Measurements from ENCODE around the gene LYL1. TPM values are rescaled to one million over a fixed set of nuclear protein-coding genes. Genes with fewer than 3 reads are reported as not detected.

LYL1 gene
- total RNA-seq, 4 donors from 2014 or later, result 21.1 to 43.5 (median 25.8) TPM

DNA sequence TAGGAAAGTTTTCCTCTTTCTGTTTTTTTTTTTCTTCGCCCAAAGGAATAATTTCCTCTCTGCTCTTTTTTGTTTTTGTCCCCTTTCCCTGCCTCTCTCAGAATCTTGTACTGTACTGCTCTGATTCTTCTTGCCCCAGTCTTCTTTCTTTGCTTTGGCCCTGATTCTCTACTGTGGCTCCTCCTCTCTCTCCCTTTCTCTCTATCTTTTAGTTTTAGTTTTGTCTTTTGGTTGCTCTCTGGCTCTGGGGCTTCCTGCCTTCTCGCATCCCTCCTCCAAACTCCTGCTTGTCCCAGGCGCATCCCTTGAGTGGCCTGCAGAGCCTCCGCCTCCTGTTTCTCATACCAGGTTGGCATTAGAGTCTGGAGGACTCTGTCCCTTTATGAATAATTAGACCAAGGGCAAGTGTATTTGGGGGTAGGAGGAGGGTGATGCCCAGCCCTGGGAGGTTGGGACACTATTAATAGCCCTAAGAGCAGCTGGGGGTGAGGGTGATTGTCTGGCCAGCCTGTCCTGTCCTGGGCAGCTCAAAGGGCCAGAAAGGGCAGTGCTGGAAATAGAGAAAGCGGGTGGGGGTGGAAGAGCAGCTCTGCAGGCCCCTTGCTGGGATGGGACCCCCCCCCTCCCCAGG, 39.1 kb downstream of the LYL1 start:
- H3K36me3 ChIP-seq, result no peaks in the 10 kb centered on the region
- DNase-seq (ENCODE audit: low spot score in 2 of 2), result no peak
- H3K9me3 ChIP-seq, result no peaks in the 10 kb centered on the region
- H3K27ac ChIP-seq, result peak overlapping the region; percentile 21 to 96 (median 66)
- WGBS, 2 donors, result 49 to 53% methylated on average over 5 of the region's 5 CpGs
- H3K4me3 ChIP-seq, result no peak overlapping the region
- H3K27me3 ChIP-seq, result no peaks in the 10 kb centered on the region
- TF ChIP-seq POLR2A (IDR thresholded peaks at IDR 0.05), result no peak
- TF ChIP-seq EP300 (IDR thresholded peaks at IDR 0.05), result no peak
- H3K4me1 ChIP-seq, result peaks cover 2 to 100% (median 83%) of the 10 kb centered on the region in 4 donors

DNA sequence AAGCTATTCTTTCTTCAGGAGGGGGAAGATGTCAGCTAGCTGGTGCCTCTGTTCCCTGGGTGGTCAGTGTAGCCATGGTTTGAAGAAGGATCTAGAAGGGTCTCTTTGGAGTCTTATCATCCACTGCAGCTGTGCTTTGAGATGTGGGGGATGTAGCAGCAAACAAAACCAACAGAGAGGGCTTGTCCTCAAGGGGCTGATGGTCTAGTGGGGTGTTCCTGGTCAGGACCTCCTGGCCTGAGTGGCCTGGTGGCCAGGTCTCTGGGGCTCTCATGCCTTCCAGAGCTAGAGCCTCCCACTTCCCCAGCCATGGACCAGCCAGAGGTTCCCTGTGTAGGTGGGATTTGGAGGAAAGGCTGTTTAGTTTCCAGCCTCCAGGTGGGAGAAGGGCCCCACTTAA, 40.3 kb downstream of the LYL1 start:
- Histone ChIP-seq H3K27me3 (no peaks in the 10 kb centered on the region), H3K36me3 (no peaks in the 10 kb centered on the region), H3K4me3 (no peak overlapping the region), H3K9me3 (no peaks in the 10 kb centered on the region), H3K27ac (peak overlapping the region; percentile 72 to 100 (median 86)), H3K4me1 (peaks cover 0 to 100% (median 85%) of the 10 kb centered on the region in 4 donors)
- DNase-seq (ENCODE audit: low spot score in 2 of 2), result no peak
- no peak for TF ChIP-seq POLR2A (IDR thresholded peaks at IDR 0.05)
- TF ChIP-seq, protein P1, sequence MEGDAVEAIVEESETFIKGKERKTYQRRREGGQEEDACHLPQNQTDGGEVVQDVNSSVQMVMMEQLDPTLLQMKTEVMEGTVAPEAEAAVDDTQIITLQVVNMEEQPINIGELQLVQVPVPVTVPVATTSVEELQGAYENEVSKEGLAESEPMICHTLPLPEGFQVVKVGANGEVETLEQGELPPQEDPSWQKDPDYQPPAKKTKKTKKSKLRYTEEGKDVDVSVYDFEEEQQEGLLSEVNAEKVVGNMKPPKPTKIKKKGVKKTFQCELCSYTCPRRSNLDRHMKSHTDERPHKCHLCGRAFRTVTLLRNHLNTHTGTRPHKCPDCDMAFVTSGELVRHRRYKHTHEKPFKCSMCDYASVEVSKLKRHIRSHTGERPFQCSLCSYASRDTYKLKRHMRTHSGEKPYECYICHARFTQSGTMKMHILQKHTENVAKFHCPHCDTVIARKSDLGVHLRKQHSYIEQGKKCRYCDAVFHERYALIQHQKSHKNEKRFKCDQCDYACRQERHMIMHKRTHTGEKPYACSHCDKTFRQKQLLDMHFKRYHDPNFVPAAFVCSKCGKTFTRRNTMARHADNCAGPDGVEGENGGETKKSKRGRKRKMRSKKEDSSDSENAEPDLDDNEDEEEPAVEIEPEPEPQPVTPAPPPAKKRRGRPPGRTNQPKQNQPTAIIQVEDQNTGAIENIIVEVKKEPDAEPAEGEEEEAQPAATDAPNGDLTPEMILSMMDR (IDR thresholded peaks at IDR 0.05), result no peak
- TF ChIP-seq EP300 (IDR thresholded peaks at IDR 0.05), result no peak

DNA sequence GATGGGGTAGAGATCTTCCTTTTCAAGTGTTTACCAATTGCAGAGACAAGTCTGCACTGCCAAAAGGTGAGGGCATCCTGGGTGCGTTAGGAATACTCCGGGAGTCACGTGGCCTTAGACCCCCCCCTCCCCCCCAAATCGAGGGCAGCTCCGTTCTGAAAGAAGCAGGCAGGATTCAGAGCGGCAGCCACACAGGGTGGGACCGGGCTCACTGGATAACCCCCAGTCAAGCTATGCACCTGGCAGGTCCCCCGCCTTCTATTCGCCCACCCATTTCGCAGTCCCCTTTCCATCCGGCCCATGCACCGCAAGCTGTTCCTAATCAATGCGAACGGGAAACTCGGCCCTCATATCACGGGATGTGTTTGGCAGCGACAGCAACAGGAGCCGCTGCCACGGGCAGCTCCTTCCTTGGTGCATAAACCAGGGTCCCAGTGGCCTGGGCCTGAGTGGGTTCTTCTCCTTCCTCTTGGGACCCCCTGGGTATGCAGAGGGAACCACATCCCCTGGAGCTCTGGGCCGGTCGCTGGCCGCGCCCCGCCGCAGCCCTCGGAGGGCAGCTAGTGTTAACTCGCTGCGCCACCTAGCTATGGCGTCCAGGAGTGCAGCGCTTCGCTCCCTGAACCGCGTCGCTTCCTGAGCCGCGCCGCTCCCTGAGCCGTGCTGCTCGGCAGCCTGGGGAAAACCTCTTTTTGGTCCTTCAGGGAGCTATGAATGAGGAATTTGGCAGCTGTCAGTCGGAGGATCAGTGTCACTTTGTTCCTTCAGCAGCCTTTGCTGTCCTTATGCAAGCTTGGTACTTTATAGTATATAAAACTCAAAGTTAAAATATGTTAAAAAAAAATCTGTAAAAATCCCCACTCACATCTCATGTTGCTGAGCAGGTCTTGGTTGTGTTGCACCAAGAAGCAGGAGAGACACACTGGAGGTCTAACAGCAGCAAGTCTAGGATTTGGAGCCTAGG, 41.4 kb downstream of the LYL1 start:
- WGBS, 2 donors, result 0 to 1% methylated on average over 34 to 40 of the region's 40 CpGs
- Histone ChIP-seq H3K27me3 (no peaks in the 10 kb centered on the region), H3K4me1 (peaks cover 0 to 100% (median 89%) of the 10 kb centered on the region in 4 donors), H3K36me3 (no peaks in the 10 kb centered on the region), H3K9me3 (no peaks in the 10 kb centered on the region), H3K27ac (peak overlapping the region; percentile 72 to 100 (median 86)), H3K4me3 (peak overlapping the region; percentile 19 to 55 (median 32))
- TF ChIP-seq EP300 (IDR thresholded peaks at IDR 0.05) (peak; percentile 31 to 70), POLR2A (IDR thresholded peaks at IDR 0.05) (peak in 1 of 2 donors; percentile 15)
- TF ChIP-seq, protein P1 (IDR thresholded peaks at IDR 0.05), result peak; percentile 96 to 98 (median 98)
- peak; percentile 85 to 94 for DNase-seq (ENCODE audit: low spot score in 2 of 2)

DNA sequence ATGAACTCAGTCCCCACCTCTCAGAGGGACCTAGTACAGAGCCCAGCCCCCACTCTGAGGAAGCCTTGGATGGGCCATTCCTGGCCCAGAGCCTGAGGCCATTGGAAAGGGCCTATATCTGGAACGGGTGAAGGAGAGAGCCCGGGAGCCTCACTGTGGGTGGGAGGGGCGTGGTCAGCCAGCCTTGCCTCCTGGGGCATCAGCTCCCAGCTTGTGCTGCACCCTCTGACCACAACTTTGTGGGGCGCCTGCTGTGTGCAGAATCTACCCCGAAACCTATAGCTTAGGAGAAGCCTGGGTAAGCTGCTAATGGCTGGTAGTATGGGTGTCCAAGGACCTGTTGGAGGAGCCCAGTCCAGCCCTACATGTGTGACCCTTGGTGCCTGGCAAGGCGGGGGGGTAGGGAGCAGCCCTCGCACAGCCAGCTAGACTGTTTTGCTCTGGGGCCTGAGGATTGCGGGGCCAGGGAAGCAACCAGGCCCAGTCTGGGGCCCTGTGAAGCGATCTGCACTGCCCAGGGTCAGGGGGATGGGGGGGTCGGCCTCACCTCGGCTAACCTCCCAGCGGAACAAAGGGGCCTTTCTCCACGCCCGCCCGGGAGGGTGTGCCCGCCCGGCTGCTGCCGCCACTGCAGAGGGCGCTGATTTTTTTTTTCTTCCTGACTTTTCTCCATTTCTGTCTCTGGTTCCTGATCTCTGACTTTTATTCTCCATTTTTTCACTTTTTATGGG, 42.3 kb downstream of the LYL1 start:
- Histone ChIP-seq H3K27ac (peak overlapping the region; percentile 72 to 100 (median 86)), H3K27me3 (no peaks in the 10 kb centered on the region), H3K4me1 (peaks cover 6 to 100% (median 91%) of the 10 kb centered on the region in 4 donors), H3K9me3 (no peaks in the 10 kb centered on the region), H3K4me3 (peak overlapping the region; percentile 19 to 55 (median 32)), H3K36me3 (no peaks in the 10 kb centered on the region)
- DNase-seq (ENCODE audit: low spot score in 2 of 2), result no peak
- no peak for TF ChIP-seq EP300 (IDR thresholded peaks at IDR 0.05)
- TF ChIP-seq, protein P1 (IDR thresholded peaks at IDR 0.05), result peak in 1 of 5 experiments; percentile 19
- 12 to 16% methylated on average over 17 to 19 of the region's 19 CpGs for WGBS, 2 donors

DNA sequence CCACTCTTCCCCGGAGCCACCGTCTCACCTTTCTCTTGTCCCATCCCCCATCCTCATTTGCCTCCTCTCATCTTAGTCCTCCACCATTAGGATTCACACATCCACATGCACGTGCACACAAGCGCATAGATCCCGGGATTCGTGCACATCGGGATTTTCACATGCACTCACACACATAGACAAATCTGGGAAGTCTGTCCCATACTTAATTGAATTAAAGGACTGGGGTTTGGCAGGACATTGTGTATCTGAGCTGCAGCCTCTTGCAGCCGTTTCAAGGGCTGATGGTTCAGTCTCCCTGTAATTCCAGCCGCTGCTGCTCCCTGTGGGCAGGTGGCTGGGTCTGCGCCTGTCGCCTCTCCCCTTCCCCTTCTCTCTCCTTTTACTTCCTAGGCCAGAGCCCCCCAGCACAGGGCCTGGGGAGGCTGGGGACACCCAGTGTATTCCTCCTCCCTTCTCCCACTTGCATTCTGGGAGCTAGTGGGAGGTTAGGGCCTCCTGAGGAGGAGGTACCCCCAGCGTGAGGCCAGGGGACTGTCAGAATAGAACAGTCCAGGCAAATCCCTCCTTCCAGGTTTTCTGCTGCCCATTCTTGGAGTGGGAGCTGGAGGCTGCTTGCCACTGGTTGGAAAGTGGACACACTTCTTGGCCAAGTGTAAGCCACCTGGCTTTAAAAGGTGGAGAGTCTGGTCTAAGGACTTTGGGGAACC, 43.6 kb downstream of the LYL1 start:
- Histone ChIP-seq H3K36me3 (no peaks in the 10 kb centered on the region), H3K4me1 (peaks cover 11 to 100% (median 93%) of the 10 kb centered on the region in 4 donors), H3K4me3 (no peak overlapping the region), H3K9me3 (no peaks in the 10 kb centered on the region), H3K27me3 (no peaks in the 10 kb centered on the region), H3K27ac (peak overlapping the region; percentile 30 to 100 (median 96))
- WGBS, 2 donors, result 62 to 66% methylated on average over 12 of the region's 12 CpGs
- no peak for TF ChIP-seq POLR2A (IDR thresholded peaks at IDR 0.05)
- TF ChIP-seq, protein P1 (IDR thresholded peaks at IDR 0.05), result peak in 1 of 5 experiments; percentile 21
- peak in 1 of 2 donors; percentile 39 for TF ChIP-seq EP300 (IDR thresholded peaks at IDR 0.05)
- peak in 1 of 2 donors; percentile 49 for DNase-seq (ENCODE audit: low spot score in 2 of 2)
